Mesothelial cell of epicardium (in vitro differentiated cells): ENCODE data around the gene FAIM2. TPM values are rescaled to one million over a fixed set of nuclear protein-coding genes. Genes with fewer than 3 reads are reported as not detected.
A peak's percentile ranks its signal among the peaks of the same experiment; 100 is the strongest.

Experiments used
- DNase-seq, 2 experiments: peaks; one replicate each; pipeline ENCODE4 v3.0.0; 2021; ENCODE audit warnings: low spot score in 2 of 2; ENCODE audit not compliant: unreplicated experiment in 2 of 2
- H3K27ac Mint-ChIP-seq: 2 replicates; pipeline ENCODE4 v1.8.0; 2021; ENCODE audit warnings: mixed read lengths
- H3K27me3 Mint-ChIP-seq: 2 replicates; pipeline ENCODE4 v1.8.0; 2021; ENCODE audit warnings: low read depth, mixed read lengths
- H3K36me3 Mint-ChIP-seq: 2 replicates; pipeline ENCODE4 v1.8.0; 2021; ENCODE audit warnings: mixed read lengths
- H3K4me1 Mint-ChIP-seq: 2 replicates; pipeline ENCODE4 v1.8.0; 2021; ENCODE audit warnings: mixed read lengths
- H3K4me3 Mint-ChIP-seq: 2 replicates; pipeline ENCODE4 v1.8.0; 2021; ENCODE audit warnings: mild to moderate bottlenecking, moderate library complexity, mixed read lengths
- H3K9me3 Mint-ChIP-seq: 2 replicates; pipeline ENCODE4 v1.8.0; 2021; ENCODE audit warnings: mixed read lengths
- total RNA-seq: library from RNA; stranded (reverse); gene quantifications from 3 replicates; pipeline ENCODE4 v1.2.1, GENCODE V29; 2021
- TF ChIP-seq, protein P1 (sequence below): fragments of 200-600 bp; sonication (generic); IDR thresholded peaks from one replicate; pipeline ENCODE4 v1.5.0; 2021; ENCODE audit warnings: antibody characterized with exemption; ENCODE audit not compliant: unreplicated experiment

The FAIM2 gene
- total RNA-seq, 1 donor from 2014 or later, result 0.13 TPM

DNA sequence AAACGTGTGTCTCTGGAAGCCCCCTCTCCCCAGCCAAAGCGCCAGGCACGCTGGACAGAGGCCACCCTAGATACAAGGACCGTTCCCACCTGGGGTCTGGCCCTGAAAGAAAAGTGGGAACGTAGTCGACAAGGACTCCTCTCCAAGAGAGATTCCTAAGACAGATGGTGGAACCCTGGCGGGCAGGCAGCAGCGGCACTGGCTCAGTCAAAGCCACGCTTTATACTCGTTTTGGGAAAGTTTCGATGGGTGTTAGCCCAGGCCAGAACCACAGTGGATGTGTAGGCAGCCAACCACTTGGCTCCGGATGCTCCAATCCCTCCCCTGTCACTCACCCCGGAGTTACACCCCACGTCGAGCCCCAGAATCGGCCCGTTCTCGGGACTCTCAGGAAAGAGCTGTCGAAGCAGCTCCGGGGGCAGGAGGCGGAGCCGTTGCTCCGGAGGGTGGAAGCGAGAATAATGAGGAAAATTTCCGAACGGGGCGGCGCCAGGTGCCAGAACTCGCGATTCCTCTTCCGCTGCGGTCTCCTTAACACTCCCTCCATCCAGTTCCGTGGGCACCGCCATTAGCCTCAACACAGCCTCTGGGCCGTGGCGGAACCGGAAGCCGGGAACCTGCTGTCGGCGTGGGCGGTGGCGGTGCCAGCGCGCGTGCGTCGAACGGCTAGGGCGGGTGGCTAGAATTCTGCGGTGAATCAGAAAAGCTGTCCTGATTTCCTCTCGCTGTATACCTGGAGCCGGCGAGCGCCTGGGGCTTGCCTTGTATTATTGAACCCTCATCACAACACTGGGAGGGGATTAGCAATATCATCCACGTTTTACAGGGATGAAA is 61.0 kb downstream of the FAIM2 start, which contains the start of gene BCDIN3D:
TSS of gene BCDIN3D (minus strand) at position 588 of the 834 bp plus-strand sequence. CDS start at position 569, 19 bp downstream.
- TF ChIP-seq, protein P1, sequence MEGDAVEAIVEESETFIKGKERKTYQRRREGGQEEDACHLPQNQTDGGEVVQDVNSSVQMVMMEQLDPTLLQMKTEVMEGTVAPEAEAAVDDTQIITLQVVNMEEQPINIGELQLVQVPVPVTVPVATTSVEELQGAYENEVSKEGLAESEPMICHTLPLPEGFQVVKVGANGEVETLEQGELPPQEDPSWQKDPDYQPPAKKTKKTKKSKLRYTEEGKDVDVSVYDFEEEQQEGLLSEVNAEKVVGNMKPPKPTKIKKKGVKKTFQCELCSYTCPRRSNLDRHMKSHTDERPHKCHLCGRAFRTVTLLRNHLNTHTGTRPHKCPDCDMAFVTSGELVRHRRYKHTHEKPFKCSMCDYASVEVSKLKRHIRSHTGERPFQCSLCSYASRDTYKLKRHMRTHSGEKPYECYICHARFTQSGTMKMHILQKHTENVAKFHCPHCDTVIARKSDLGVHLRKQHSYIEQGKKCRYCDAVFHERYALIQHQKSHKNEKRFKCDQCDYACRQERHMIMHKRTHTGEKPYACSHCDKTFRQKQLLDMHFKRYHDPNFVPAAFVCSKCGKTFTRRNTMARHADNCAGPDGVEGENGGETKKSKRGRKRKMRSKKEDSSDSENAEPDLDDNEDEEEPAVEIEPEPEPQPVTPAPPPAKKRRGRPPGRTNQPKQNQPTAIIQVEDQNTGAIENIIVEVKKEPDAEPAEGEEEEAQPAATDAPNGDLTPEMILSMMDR, result no peak
- Mint-ChIP-seq H3K27me3 (peaks cover 21% of the 10 kb centered on the region), H3K4me1 (peaks cover 20% of the 10 kb centered on the region), H3K9me3 (no peaks in the 10 kb centered on the region), H3K36me3 (no peaks in the 10 kb centered on the region), H3K4me3 (peak within 1 kb of the TSS; percentile 90), H3K27ac (peak within 1 kb of the TSS; percentile 99)
- DNase-seq, result peak; percentile 79 to 89

DNA sequence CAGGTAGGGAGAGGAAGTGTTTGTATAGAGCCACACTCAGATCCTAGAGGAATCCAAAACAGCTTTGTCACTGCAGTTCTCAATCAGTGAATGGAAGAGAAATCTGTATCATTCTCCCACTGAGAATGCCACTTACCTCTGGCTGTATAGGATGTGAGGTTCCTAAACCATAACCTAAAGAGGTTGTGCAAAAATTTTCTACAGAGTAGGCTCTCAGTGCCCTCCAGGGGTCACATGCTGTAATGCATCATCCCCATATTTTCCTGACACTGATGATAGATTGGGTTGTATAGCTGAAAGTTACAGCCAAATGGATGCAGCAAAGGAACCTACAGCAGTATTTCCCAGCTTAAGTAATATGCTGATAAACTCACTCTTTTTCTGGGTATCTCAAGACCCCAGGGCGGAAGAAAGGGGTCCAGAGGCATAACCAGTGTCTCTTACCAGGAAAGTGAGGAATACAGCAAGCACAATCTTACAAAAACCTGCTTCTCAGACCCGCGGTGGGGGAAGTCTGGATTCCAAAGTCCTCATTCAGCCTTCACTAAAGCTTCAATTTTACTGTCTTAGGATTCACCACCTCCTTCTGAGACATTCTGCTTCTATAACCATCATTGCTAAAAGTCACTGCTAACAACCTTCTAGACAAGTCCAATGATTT is 64.6 kb downstream of the FAIM2 start:
- Mint-ChIP-seq H3K36me3 (peaks cover 2% of the 10 kb centered on the region), H3K9me3 (no peaks in the 10 kb centered on the region), H3K27me3 (no peaks in the 10 kb centered on the region), H3K27ac (no peak overlapping the region), H3K4me1 (peaks cover 20% of the 10 kb centered on the region), H3K4me3 (no peak overlapping the region)
- TF ChIP-seq, protein P1, result peak; percentile 33
- DNase-seq, result no peak

DNA sequence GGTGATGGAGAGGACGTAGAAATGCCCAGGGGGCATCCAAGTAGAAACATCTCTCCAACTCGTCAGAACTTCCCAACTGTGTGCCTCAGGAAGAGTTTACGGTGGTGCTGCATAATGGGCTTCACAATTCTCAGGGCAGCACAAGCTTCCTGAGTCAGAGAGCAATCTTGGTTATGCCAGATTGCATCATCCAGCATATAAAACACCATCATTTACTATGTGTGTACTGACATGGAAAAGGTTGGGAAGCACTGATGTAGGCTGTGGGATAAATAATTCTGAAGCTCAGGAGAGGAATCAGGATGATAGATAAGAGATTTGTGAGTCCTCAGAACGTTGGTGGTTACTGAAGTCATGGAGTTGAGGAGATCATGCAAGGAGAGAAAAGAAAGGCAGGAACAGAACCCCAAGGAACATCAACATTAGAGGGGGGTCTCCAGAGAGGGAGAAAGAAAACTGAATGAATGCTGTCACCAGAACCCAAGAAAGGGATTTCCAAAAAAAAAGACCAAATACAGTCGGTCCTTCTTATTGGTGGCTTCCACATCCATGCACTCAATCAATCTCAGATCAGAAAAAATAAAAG is 70.8 kb downstream of the FAIM2 start:
- peaks cover 11% of the 10 kb centered on the region for H3K4me1 Mint-ChIP-seq
- H3K4me3 Mint-ChIP-seq, result no peak overlapping the region
- no peaks in the 10 kb centered on the region for H3K27me3 Mint-ChIP-seq
- no peaks in the 10 kb centered on the region for H3K9me3 Mint-ChIP-seq
- TF ChIP-seq, protein P1, result no peak
- H3K36me3 Mint-ChIP-seq, result peaks cover 2% of the 10 kb centered on the region
- H3K27ac Mint-ChIP-seq, result no peak overlapping the region
- no peak for DNase-seq

DNA sequence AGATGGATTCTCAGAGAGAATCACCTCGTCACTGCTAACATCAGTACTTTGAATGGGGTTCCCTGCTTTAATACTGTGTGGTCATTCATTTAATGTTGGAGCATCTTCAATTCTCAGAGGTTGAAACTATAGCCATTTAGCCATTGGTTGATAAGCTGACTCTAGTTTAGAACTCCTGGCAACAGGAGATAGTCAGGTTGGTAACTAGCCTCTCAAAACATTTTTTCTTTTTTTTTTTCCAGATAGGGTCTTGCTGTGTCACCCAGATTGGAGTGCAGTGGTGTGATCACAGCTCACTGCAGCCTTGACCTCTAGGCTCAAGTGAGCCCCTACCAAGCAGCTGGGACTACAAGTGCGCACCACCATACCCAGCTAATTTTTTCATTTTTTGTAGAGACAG is 72.0 kb downstream of the FAIM2 start:
- Mint-ChIP-seq H3K36me3 (no peaks in the 10 kb centered on the region), H3K4me1 (peaks cover 17% of the 10 kb centered on the region), H3K4me3 (no peak overlapping the region), H3K27ac (no peak overlapping the region), H3K27me3 (no peaks in the 10 kb centered on the region), H3K9me3 (no peaks in the 10 kb centered on the region)
- DNase-seq, result no peak
- TF ChIP-seq, protein P1, result no peak

DNA sequence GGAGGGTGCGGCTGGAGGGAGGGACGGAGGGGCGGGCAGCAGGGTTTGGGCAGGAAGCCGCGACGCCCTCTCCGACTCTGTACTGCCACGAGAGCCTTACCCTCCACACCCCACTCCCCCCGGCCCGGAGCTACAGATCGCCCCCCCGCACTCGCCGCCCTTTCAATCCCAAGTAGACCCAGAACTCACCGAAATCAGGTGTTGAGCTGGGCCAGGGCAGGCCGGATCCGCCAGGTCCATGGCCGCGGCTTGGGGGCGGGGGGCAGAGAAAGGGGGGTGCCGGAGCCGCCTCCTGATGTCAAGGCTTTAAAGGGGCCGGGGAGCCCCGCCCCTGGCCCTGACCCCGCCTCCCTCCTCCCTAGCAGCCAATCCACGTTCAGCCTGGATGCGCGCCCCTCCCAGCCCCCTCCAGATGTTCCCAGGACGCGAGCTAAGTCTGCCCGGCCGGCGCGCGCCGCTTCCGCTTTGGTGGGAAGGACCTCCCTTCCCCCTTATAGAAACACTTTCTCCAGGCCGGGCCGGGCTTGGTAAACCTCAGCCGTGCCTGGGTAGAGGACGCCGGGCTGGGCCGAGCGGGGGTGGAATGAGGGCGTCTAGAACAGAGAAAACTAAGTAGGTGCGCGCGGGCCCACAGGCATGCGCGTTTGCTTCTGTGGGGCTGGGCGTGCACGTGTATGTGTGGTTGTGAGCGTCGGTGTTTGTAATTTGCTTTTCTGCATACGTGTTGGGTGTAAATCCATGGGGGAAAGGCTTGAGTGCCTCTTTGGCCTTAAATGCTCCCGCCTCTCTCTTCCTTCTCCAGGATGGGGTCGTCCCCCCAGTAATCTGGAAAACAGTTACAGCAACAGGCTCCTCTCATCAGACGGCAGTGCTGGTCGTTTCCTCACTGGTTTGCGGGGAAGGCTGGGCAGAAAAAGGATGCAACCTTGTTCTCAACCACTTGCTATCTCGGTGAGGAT is 75.3 kb downstream of the FAIM2 start, which contains the start of gene NCKAP5L:
TSS of gene NCKAP5L (minus strand) at position 281 of the 959 bp plus-strand sequence. CDS start 24,369 bp downstream, outside the sequence.
- H3K27ac Mint-ChIP-seq, result peak within 1 kb of the TSS; percentile 99
- peak; percentile 93 to 96 for DNase-seq
- H3K9me3 Mint-ChIP-seq, result no peaks in the 10 kb centered on the region
- peak within 1 kb of the TSS; percentile 91 for H3K4me3 Mint-ChIP-seq
- TF ChIP-seq, protein P1, result no peak
- H3K4me1 Mint-ChIP-seq, result peaks cover 28% of the 10 kb centered on the region
- no peaks in the 10 kb centered on the region for H3K36me3 Mint-ChIP-seq
- H3K27me3 Mint-ChIP-seq, result no peaks in the 10 kb centered on the region
